Lung microvascular endothelial cell (primary cell): ENCODE measurements around the gene ATXN8OS. TPM values are rescaled to one million over a fixed set of nuclear protein-coding genes. Genes with fewer than 3 reads are reported as not detected.
A peak's percentile ranks its signal among the peaks of the same experiment; 100 is the strongest.
"Not testable (repeated sequence)": the region's sequence is repeated elsewhere in the genome, so short reads cannot be mapped to it uniquely, and the experiment has no call there.

Source experiments
- DNase-seq, 2 donors: peaks; one replicate each; pipeline versions ENCODE4 v3.0.0 to v3.0.0-alpha.2; 2010; ENCODE audit warnings: low read depth in 2 of 2
- total RNA-seq: library from RNA; depleted of rRNA; stranded (reverse); fragments of >200 nt; gene quantifications from 2 replicates; pipeline ENCODE4 v1.2.1, GENCODE V29; 2014

Gene ATXN8OS
- total RNA-seq = not detected in 2 replicates

DNA sequence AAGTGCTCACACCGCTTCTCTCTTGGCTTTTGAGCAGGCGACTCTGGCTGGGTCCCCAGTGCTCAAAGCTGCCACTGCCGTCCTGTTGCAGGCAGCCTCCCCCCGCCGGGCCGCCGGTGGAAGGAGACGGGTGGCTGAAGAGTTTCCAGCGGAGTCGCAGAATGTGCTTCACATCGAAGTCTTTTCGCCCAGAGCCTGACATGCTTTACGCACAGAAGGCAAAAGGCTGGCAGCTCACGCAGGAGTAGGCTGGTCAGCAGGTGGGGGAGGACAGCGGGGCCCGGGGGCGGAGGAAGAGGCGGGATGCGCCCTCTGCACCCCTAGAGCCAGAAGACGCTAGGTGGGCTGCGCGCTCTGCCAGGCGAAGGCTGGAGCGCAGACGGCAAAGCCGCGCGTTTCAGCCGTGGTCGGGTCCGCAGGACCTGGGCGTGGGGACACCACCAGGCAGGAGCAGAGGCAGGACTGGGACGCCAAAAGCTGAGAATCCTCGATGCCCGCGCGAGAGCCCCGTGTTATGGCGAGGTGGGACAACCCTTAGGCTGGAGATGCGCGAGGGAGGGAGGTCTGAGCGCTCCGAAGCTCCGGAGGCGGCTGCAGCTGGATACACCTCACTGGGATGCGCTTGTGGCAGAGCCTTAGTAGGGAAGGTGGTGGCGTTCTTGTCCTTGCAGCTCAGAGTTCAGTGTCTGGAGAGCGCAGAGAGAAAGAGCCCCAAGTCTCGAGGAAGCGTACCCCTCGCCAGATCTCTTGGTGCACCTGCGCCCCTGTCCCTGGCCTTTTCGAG, at the start of gene ATXN8OS:
Gene ATXN8OS, plus strand, starts transcription at position 329 of the 784 bp plus-strand sequence.
- peak in 1 of 2 donors; percentile 0 for DNase-seq

DNA sequence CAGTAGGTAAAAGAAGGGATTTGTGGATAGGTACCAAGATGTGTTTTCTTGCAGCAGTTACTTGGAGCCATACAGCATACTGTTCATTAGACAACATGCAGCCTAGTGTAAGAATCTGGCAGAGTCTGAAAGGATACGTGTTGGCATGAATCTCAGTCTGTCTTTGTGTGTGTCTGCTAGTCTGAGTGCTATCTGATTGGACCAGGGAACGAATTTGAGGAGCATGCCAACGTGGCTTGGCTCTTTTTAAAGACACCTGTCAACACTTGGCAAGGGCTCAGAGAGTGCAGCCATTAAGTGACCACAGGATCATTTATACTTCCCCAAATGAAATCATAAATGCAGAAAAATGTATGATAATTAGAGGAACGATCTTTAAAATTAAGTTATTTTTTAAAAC, 27.6 kb upstream of the ATXN8OS start:
- no peak for DNase-seq

DNA sequence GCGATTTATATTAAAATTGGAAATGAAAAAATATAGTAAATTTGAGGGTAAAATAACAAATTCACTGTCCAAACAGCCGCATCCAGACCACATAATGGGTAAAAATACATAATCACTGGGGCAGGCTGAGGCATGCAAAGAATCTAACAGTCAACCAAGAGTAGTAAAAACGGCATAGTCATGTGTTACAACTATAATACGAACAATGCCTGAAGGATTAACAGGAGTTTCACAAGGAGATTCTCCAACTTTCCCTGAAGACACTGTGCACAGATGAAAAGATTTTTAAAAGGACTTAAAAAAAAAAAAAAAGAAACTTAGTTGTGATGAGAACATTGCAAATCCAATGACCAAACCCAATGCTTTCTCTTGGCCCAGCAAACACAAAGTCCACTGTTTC, 20.4 kb upstream of the ATXN8OS start:
- no peak for DNase-seq

DNA sequence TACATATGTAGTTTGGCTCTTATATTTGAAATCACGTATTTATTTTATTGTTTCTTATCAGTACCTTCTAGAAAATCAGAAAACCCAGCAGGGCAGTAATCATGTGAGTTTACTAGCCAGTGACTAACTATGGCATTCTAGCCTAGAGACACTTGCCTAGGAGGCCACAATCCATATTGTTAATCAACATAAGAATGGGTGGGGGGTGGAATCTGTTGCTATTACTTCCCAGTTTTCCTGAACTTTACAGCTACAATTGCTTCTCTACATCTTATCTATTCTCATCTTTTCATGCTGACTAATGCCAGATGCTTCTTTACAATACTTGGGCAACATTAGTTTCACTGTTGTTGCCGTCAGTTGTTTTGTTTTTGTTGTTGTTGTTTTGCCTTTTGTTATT, 18.7 kb upstream of the ATXN8OS start:
- DNase-seq = no peak

DNA sequence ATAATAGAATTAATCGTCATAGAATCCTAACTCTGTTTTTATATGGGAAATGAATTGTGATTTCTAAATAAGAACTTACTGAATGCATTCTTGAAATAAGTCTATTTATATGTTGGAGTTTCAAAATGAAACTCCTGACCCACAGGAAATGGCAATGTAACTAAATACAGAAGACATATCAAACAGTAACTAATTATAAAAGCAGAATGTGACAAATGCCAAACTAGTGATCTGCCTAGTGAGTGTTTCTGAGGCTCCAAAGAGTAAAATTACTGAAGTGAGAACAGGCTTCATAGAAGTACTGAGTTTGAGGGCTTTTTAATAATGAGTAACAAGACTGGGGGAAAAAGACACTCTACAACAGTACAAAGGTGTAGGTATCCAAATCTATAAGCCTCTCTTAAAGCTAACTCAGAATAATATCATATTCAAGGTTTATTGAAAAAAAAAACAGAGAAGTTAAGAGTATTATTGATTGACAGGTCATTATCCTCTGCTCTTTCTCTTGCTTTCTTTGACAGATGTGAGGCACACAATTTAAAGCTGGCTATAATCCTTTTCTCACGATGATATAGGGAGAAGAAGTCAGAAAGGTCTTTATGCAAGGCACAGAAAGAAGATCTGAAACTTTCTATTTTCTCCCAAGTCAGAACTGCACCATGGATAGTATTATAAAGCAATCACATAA, 17.4 kb upstream of the ATXN8OS start:
- no peak for DNase-seq

DNA sequence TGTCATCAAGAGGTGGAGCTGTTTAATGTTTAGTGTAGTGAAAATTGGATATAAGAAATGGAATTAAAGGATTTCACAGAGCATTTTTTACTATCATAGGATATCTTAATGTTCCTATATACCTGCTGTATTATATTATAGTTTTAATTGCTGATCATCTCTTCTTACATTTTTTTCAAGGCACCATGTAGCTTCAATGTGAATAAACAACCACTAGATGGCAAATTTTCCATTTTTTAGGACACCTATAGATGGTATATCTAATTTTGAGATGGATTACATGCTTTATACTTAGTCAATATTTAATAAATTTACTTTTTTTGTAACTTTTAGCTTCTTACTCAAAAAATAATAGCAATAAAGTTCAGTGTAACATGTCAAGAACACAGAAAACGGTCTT, 9.0 kb upstream of the ATXN8OS start:
- DNase-seq = no peak

DNA sequence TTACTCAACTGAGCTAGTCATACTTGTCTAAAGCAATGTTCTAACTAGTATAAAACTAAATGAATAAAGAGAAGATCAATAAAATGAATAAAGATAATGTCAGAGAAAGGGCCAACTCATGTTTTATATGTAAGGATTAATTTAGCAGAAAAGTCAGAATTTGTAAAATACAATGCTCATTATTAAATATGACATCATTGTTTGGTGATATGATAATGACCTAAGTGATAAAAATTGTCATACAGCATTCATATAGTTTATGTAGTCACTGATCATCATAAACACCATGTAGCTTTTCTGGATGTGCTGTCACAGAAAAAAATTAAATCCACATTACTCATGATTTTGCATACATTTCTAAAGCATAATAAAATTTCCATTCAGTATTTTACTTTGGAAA, 3.1 kb upstream of the ATXN8OS start:
- DNase-seq = no peak

DNA sequence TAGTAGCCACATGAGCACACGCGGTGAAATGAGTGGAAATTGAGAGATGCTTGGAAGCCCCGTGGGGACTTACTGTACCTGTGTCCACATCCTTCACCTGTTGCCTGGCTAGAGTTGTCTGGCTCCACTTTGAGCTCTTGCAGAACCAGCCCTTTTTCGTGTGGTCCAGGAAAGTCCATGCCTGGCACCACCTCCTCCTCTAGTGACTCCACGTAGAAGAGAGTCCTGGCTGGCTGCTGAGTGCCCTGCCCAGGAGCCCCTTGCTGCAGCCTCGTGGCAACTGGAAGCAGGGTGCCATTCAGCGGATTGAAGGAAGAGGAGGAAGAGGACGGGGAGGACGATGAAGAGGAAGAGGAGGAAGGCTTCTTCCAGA, 515 bp upstream of the ATXN8OS start:
- DNase-seq = no peak

- no peak for DNase-seq
These were observed 905 bp downstream of the ATXN8OS start, which contains the start of gene KLHL1 for GRCh38 chr13:70108356-70109105. TSS of gene KLHL1 (minus strand) at chr13:70108452. CDS start at chr13:70107699, 753 bp downstream.

GRCh38 chr13:70117338-70117905, 9.8 kb downstream of the ATXN8OS start:
- no peak for DNase-seq

DNA sequence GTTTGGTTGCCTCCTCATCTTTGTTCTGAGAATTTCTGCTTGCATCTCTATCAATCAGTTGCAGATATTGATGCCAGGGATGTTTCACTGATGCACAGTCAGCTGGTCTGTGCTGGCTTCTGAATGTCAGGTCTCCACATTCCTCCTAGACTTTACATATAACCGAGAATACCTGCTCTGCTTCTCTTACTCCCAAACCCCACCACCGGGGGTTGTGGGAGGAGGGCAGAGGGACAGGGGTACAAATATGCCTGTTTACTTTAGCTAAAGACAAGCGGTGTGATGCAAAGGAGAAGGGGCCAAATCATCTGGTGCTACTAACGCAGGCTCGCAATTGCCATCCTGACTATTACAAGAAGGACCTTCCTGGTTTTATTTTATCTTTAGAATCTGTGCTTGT, 18.1 kb downstream of the ATXN8OS start:
- no peak for DNase-seq

- no peak for DNase-seq
These were observed 20.5 kb downstream of the ATXN8OS start for GRCh38 chr13:70128098-70128497.

- DNase-seq = not testable (repeated sequence)
These were observed 35.0 kb downstream of the ATXN8OS start for GRCh38 chr13:70142658-70143057.

- DNase-seq = no peak
These were observed 54.5 kb downstream of the ATXN8OS start for GRCh38 chr13:70162141-70162540.

DNA sequence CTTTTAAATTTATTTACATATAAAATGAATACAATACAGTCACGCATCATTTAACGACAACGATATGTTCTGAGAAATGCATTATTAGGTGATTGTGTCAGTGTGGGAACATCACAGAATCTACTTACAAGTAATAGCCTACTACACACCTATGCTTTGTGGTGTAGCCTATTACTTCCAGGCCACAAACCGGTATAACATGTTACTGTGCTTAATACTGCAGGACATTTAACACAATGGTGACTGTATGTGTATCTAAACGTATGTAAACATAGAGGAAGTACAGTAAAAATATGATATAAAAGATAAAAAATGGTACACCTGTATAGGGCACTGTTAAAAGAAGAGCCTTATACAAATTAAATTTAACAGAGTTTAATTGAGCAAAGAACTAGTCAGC, 63.1 kb downstream of the ATXN8OS start:
- no peak for DNase-seq

DNA sequence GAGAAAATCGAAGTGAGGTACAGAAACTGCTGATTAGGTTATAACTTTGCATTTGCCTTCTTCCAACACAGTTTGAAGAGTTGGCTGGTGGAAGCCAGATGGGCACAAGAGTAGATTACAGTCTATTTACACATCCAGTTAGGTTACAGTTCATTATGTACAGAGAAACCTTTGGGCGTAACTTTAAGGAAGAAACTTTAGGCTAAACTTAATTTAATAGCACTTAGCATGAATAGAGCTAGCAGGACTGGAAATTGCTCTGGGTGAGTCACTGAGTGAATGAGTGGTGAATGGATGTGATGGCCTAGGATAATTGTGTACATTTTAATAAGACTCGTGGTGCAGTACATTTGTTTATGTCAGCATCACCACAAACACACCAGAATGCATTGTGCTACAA, 63.5 kb downstream of the ATXN8OS start:
- no peak for DNase-seq

GRCh38 chr13:70172946-70173597, 65.4 kb downstream of the ATXN8OS start:
- no peak for DNase-seq

DNA sequence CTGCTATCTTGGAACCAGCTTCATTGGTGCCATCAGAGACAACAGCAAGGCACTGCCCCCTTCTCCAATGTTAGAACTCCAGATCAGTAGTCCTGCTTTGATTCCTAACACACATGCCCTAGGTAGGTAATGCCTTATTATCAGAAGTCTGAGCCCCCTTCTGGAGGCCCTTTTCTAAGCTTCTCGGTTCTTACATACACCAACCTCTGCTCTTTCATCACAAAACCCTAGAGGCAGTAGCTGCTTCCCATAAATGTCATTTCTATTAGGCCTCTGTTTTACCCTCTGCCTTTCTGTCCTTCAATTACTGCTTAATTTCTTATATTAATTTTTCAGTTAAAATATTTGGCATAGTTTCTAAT, 66.0 kb downstream of the ATXN8OS start:
- DNase-seq = no peak

- DNase-seq = no peak
These were observed 70.7 kb downstream of the ATXN8OS start for GRCh38 chr13:70178346-70178745.
